DMS53 treated with DMSO at 0.1 percent for 48 hours (cell line): ENCODE data around the gene NSMF.
"Not testable (repeated sequence)": the region's sequence is repeated elsewhere in the genome, so short reads cannot be mapped to it uniquely, and the experiment has no call there.

Experiments
- DNase-seq: peaks from one replicate; lab custom pipeline; 2025; ENCODE audit not compliant: unreplicated experiment; lab: John Stamatoyannopoulos, UW

The NSMF gene

GRCh38 chr9:137477778-137478612 lies 18.9 kb upstream of the NSMF start:
- no peak for DNase-seq

- DNase-seq, result no peak
These were observed 17.7 kb upstream of the NSMF start for GRCh38 chr9:137476856-137477255.

- no peak for DNase-seq
These were observed 16.5 kb upstream of the NSMF start for GRCh38 chr9:137475666-137476065.

GRCh38 chr9:137474271-137474670 lies 15.1 kb upstream of the NSMF start:
- no peak for DNase-seq

- DNase-seq, result no peak
These were observed 11.7 kb upstream of the NSMF start for GRCh38 chr9:137470785-137471184.

GRCh38 chr9:137467896-137468295 lies 8.8 kb upstream of the NSMF start:
- DNase-seq, result no peak

- no peak for DNase-seq
These were observed 8.0 kb upstream of the NSMF start for GRCh38 chr9:137467161-137467581.

GRCh38 chr9:137466389-137467085 lies 7.4 kb upstream of the NSMF start:
- DNase-seq, result not testable (repeated sequence)

GRCh38 chr9:137465720-137466388 lies 6.7 kb upstream of the NSMF start:
- DNase-seq, result no peak

- DNase-seq, result no peak
These were observed 6.0 kb upstream of the NSMF start for GRCh38 chr9:137465000-137465719.

GRCh38 chr9:137464291-137464999 lies 5.3 kb upstream of the NSMF start:
- no peak for DNase-seq

- no peak for DNase-seq
These were observed 4.8 kb upstream of the NSMF start for GRCh38 chr9:137463931-137464290.

- no peak for DNase-seq
These were observed 4.1 kb upstream of the NSMF start for GRCh38 chr9:137462986-137463930.

GRCh38 chr9:137462396-137462985 lies 3.4 kb upstream of the NSMF start:
- DNase-seq, result no peak

- no peak for DNase-seq
These were observed 2.7 kb upstream of the NSMF start for GRCh38 chr9:137461663-137462395.

- no peak for DNase-seq
These were observed 2.2 kb upstream of the NSMF start for GRCh38 chr9:137461316-137461662.

- no peak for DNase-seq
These were observed 1.5 kb upstream of the NSMF start for GRCh38 chr9:137460363-137461315.
